SJSA1 (cell line): ENCODE results near the gene TMEM35A. TPM values are rescaled to one million over a fixed set of nuclear protein-coding genes. Genes with fewer than 3 reads are reported as not detected.
"Not testable (repeated sequence)": the region's sequence is repeated elsewhere in the genome, so short reads cannot be mapped to it uniquely, and the experiment has no call there.

Experiments
- DNase-seq, 2 experiments: peaks; one replicate each; pipeline ENCODE4 v3.0.0-alpha.2; 2015 to 2020; ENCODE audit warnings: low spot score in 2 of 2, low read depth in 1 of 2
- H3K27ac ChIP-seq: fragments of 250-450 bp; sonication (Bioruptor Pico); 2 replicates; pipeline ENCODE4 v1.5.1; 2020; ENCODE audit warnings: mild to moderate bottlenecking, moderate library complexity
- H3K27me3 ChIP-seq: fragments of 250-450 bp; sonication (Bioruptor Pico); replicated peaks from 2 replicates; pipeline ENCODE4 v1.5.1; 2020; ENCODE audit warnings: mild to moderate bottlenecking, moderate library complexity
- H3K36me3 ChIP-seq: fragments of 250-450 bp; sonication (Bioruptor Pico); 2 replicates; pipeline ENCODE4 v1.5.1; 2020; ENCODE audit warnings: mild to moderate bottlenecking
- H3K4me1 ChIP-seq: fragments of 250-450 bp; sonication (Bioruptor Pico); replicated peaks from 2 replicates; pipeline ENCODE4 v1.6.1; 2021; ENCODE audit warnings: mild to moderate bottlenecking
- H3K4me3 ChIP-seq: fragments of 250-450 bp; sonication (Bioruptor Pico); 2 replicates; pipeline ENCODE4 v1.5.1; 2020; ENCODE audit warnings: mild to moderate bottlenecking
- H3K9me3 ChIP-seq: fragments of 250-450 bp; sonication (Bioruptor Pico); replicated peaks from 2 replicates; pipeline ENCODE4 v1.5.1; 2020; ENCODE audit warnings: mild to moderate bottlenecking
- total RNA-seq: library from RNA; depleted of rRNA; stranded (reverse); fragments of >200 nt; shearing (Covaris generic); gene quantifications from 2 replicates; pipeline ENCODE4 v1.2.3, GENCODE V29; 2014; rRNA removed

The TMEM35A gene, protein sequence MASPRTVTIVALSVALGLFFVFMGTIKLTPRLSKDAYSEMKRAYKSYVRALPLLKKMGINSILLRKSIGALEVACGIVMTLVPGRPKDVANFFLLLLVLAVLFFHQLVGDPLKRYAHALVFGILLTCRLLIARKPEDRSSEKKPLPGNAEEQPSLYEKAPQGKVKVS
- not detected in 2 replicates for total RNA-seq

- no peaks in the 10 kb centered on the region for H3K27me3 ChIP-seq
- H3K9me3 ChIP-seq: no peaks in the 10 kb centered on the region
- no peak within 1 kb of the TSS for H3K4me3 ChIP-seq
- no peaks in the 10 kb centered on the region for H3K36me3 ChIP-seq
- peaks cover 6% of the 10 kb centered on the region; the same call in 1 of the 2 replicates for H3K4me1 ChIP-seq
- no peak within 1 kb of the TSS for H3K27ac ChIP-seq
- DNase-seq: peak in 1 of 2 experiments; percentile 20
Measured at GRCh38 chrX:101078716-101079598, at the start of gene TMEM35A. TMEM35A (plus strand) TSS chrX:101078879; CDS start chrX:101079003, 124 bp downstream.

GRCh38 chrX:101029665-101030064 lies 49.0 kb upstream of the TMEM35A start:
- H3K27ac ChIP-seq: no peak overlapping the region
- no peaks in the 10 kb centered on the region for H3K4me1 ChIP-seq
- no peaks in the 10 kb centered on the region for H3K36me3 ChIP-seq
- no peak overlapping the region for H3K4me3 ChIP-seq
- H3K27me3 ChIP-seq: no peaks in the 10 kb centered on the region
- H3K9me3 ChIP-seq: no peaks in the 10 kb centered on the region
- no peak for DNase-seq

- Histone ChIP-seq H3K36me3 (no peaks in the 10 kb centered on the region), H3K27me3 (no peaks in the 10 kb centered on the region), H3K4me1 (peaks cover 3% of the 10 kb centered on the region; the same call in 1 of the 2 replicates), H3K4me3 (no peak overlapping the region), H3K27ac (no peak overlapping the region), H3K9me3 (no peaks in the 10 kb centered on the region)
- DNase-seq: no peak
Measured at GRCh38 chrX:101037231-101037630, 41.4 kb upstream of the TMEM35A start.

- DNase-seq: no peak
- Histone ChIP-seq H3K36me3 (no peaks in the 10 kb centered on the region), H3K4me3 (no peak overlapping the region), H3K27ac (no peak overlapping the region), H3K4me1 (peaks cover 3% of the 10 kb centered on the region; the same call in 1 of the 2 replicates), H3K9me3 (no peaks in the 10 kb centered on the region), H3K27me3 (no peaks in the 10 kb centered on the region)
Measured at GRCh38 chrX:101040197-101040596, 38.5 kb upstream of the TMEM35A start.

DNA sequence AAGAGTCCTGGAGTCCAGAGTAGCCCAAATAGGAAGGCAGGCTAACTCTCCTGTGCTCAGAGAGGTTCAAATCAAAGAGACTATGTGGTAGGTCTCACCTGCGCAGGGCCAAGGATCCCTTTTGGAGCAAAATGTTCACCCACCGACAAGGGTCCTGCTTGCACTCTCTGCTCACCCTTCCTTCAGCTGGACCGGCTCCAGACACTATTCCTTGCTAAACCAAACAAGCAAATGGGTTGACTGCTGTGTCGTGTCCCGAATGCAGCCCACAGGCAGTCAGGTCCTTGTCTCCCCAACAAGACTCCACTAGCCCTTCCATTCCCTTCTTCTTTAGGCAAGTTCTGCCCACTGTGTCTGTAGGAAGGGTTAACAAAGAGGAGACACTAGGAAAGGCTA lies 27.5 kb upstream of the TMEM35A start:
- Histone ChIP-seq H3K4me1 (peaks cover 7% of the 10 kb centered on the region), H3K36me3 (no peaks in the 10 kb centered on the region), H3K9me3 (no peaks in the 10 kb centered on the region), H3K27me3 (no peaks in the 10 kb centered on the region), H3K4me3 (peak overlapping the region; percentile 57), H3K27ac (peak overlapping the region; percentile 74)
- DNase-seq: no peak

GRCh38 chrX:101051549-101052302 lies 27.0 kb upstream of the TMEM35A start, which contains the start of gene TRMT2B:
TRMT2B (minus strand) TSS chrX:101052111; CDS start chrX:101042289, 9,822 bp downstream.
- Histone ChIP-seq H3K4me3 (peak within 1 kb of the TSS; percentile 57), H3K9me3 (no peaks in the 10 kb centered on the region), H3K27me3 (no peaks in the 10 kb centered on the region), H3K4me1 (peaks cover 11% of the 10 kb centered on the region), H3K27ac (peak within 1 kb of the TSS; percentile 74), H3K36me3 (no peaks in the 10 kb centered on the region)
- peak; percentile 60 to 82 for DNase-seq

DNA sequence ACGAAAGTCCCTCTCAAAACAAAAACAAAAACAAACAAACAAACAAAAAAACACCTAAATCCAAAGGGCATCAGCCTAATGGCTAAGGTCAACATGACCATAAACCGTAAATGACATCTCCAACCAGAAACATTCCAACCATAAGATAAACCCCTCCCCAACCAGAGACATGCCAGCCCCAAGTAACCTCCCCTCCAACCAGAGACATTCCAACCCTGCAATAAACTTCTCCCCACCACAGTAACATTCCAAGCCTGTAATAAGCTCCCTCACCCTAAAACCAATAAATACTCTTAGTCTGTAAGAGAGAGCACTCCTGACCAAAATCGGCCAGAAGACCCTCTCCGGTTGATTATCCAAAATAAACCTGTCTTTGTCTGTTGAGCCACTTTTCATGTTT lies 22.1 kb upstream of the TMEM35A start:
- H3K9me3 ChIP-seq, H3K4me1 ChIP-seq, H3K4me3 ChIP-seq, H3K27me3 ChIP-seq, H3K36me3 ChIP-seq: not testable (repeated sequence)
- DNase-seq: peak in 1 of 2 experiments; percentile 1
- peak overlapping the region; percentile 41; the same call in 1 of the 2 replicates for H3K27ac ChIP-seq

DNA sequence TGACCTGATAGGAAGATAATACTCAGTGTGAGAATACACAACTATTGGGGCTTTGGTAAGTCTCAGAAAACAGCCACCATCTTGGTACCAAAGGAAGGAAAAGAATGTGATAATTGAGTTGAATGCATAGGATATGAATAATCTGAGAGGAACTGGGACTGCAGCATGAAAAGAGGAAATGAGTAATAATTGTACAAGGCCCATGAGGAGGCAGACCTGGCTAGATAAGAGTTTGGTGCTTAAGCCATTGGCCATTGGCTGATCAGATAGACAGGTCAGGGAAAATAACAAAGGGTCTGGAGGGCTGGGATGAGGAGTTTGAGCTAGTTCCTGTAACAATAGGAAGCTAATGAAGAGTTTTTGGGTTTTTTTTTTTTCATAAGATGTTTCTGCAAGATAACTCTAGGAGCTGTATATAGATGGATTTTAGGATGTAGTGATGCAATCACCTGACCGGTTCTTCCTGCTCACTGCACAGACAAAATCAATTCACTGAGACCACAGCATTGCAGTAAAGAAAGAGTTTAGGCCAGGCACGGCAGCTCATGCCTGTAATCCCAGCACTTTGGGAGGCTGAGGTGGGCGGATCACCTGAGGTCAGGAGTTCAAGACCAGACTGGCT lies 21.5 kb upstream of the TMEM35A start:
- peaks cover 8% of the 10 kb centered on the region for H3K4me1 ChIP-seq
- peak overlapping the region; percentile 41; the same call in 1 of the 2 replicates for H3K27ac ChIP-seq
- no peaks in the 10 kb centered on the region for H3K9me3 ChIP-seq
- no peaks in the 10 kb centered on the region for H3K27me3 ChIP-seq
- H3K4me3 ChIP-seq: no peak overlapping the region
- DNase-seq: peak in 1 of 2 experiments; percentile 4
- H3K36me3 ChIP-seq: no peaks in the 10 kb centered on the region

GRCh38 chrX:101062176-101062575 lies 16.5 kb upstream of the TMEM35A start:
- no peaks in the 10 kb centered on the region for H3K4me1 ChIP-seq
- DNase-seq: no peak
- no peaks in the 10 kb centered on the region for H3K9me3 ChIP-seq
- no peaks in the 10 kb centered on the region for H3K27me3 ChIP-seq
- no peaks in the 10 kb centered on the region for H3K36me3 ChIP-seq
- H3K27ac ChIP-seq: no peak overlapping the region
- H3K4me3 ChIP-seq: no peak overlapping the region

GRCh38 chrX:101071582-101071981 lies 7.1 kb upstream of the TMEM35A start:
- H3K4me1 ChIP-seq: no peaks in the 10 kb centered on the region
- H3K4me3 ChIP-seq: no peak overlapping the region
- H3K9me3 ChIP-seq: no peaks in the 10 kb centered on the region
- H3K27me3 ChIP-seq: no peaks in the 10 kb centered on the region
- no peak overlapping the region for H3K27ac ChIP-seq
- no peaks in the 10 kb centered on the region for H3K36me3 ChIP-seq
- no peak for DNase-seq

DNA sequence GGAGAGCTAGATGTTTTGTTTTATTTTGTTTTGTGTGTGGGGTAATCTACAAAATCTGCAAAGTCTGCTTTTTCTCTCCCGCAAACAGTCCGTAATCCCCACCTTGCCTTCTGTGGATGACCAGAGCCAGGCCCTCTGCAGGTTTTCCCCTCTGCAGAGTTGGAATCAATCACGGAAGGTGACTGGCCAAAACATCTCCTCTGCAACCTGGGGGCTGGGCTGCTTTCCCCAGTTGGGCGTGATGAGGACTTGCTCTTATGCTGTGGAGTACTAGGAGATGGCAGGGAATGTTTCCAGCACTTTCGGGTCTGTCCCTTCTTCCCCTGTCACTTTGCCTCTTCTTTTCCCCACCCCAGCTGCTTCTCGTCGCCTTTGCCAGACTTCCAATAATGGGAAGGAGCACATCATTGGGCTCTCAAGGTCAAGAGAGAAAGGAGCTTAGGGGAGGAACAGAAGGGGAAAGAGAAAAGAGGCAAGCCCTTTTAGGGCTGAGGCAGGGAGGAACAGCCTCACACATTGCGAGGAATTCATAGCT lies 1.1 kb downstream of the TMEM35A start:
- H3K27ac ChIP-seq: no peak overlapping the region
- no peak for DNase-seq
- H3K4me3 ChIP-seq: no peak overlapping the region
- no peaks in the 10 kb centered on the region for H3K9me3 ChIP-seq
- H3K27me3 ChIP-seq: no peaks in the 10 kb centered on the region
- no peaks in the 10 kb centered on the region for H3K36me3 ChIP-seq
- H3K4me1 ChIP-seq: peaks cover 6% of the 10 kb centered on the region; the same call in 1 of the 2 replicates

GRCh38 chrX:101080326-101081124 lies 1.8 kb downstream of the TMEM35A start:
- H3K4me3 ChIP-seq: no peak overlapping the region
- H3K36me3 ChIP-seq: no peaks in the 10 kb centered on the region
- peaks cover 6% of the 10 kb centered on the region; the same call in 1 of the 2 replicates for H3K4me1 ChIP-seq
- H3K27me3 ChIP-seq: no peaks in the 10 kb centered on the region
- no peaks in the 10 kb centered on the region for H3K9me3 ChIP-seq
- H3K27ac ChIP-seq: no peak overlapping the region
- DNase-seq: no peak
